TTC549 (cell line): ENCODE data around the gene CCN5.
"Not testable (repeated sequence)": the region's sequence is repeated elsewhere in the genome, so short reads cannot be mapped to it uniquely, and the experiment has no call there.

ENCODE experiments used
- FAIRE-seq: peaks from 2 replicates; lab custom pipeline; 2012; peaks lifted over from hg19 to GRCh38; lab: Jason Lieb, UNC

The CCN5 gene

DNA sequence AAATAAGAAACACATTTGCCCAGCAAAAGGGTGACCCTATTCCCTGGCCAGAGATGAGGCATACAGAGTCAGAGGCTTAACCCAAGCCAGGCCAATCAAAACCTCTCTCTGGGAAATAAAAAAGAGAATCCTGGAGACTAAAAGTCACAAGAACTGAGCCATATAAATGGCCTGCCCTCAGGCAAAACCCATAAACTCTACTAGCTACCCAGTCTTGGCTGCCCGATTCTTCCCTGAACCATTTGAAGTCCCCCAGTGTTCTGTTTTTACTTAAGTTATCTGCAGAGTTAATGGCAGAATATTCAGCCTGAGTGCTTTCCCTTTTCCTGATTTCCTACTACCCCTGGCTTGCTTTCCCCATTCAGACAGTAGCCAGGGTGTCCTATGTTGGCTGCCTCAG, 44.4 kb downstream of the CCN5 start:
- FAIRE-seq: no peak

DNA sequence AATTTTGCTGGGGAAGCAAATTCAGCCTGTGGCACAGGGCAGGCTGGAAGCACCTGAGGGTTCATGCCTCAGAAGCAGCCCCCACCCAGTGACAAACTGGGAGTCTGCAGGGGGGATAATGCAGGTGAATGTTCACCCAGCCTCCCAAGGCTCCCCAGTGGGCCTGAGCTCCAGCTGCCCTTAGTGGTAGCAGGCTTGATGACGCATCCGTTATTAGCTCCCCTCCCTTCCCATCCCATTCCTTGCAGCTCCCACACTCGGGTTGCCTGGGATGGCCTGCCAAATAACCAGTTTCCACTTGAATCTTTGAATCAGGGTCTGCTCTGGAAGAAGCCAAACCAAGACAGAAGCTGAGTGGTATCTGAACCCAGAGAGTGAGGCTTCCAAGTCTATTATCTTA, 46.3 kb downstream of the CCN5 start:
- no peak for FAIRE-seq

DNA sequence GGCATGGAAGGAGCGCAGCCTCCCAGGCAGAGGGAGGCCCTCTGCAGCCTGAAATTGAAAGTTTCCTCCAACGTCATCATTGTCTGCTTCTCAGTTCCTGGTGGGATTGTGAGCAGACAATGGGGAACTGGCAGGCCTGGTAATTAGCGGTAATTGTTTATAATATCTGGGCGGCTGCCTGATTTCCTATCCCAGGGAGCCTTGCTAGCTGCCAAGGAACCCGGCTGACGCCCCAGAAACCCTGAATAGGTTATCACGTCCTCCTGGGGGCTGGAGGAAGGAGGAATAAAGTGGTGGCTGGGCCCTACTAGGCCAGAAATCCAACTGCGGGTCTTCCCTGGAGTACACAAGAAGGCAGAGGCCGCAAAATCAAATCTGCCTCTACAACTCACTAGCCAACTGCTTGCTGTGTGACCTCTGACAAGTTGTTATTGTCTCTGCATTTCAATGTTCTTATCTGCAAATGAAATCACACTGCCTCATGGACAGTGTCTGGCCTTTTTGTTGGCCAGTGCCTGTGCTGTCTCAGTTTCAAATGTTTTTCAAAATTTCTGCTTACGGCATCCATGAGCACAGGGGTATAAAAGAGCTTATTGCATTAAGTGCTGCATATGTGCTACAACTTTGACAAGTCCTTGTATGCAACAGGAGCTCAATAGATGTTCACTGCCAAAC, 47.4 kb downstream of the CCN5 start:
- no peak for FAIRE-seq

DNA sequence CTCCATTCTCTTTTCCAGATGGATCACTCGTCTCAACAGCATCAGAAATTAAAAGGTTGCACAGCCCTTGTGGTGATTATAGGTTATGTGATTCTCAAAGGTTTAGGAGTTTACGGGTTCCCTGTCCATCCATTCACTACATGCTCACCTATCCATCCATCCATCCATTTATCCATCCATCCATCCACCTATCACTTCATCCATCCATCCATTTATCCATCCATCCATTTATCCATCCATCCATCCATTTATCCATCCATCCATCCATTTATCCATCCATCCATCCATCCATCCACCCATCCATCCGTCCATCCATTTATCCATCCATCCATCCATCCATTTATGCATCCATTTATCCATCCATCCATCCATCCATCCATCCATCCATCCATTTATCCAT, 48.6 kb downstream of the CCN5 start:
- not testable (repeated sequence) for FAIRE-seq

DNA sequence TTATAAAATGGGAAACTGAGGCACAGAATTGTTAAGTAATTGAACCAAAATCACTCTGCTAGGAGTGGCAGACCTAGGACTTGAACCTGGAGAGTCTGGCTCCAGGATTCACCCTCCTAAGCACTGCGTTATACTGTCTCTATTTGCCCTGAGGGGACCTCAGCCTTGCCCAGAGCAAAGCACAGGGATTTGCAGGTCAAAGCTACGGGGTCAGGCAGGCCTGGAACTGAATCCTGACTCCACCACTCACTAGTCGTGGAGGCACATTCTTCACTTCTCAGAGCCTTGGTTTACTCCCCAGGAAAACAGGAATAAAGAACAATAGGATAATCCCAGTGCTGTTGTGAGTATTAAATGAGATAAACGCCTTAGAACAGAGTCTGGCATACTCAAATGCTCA, 49.9 kb downstream of the CCN5 start:
- FAIRE-seq: no peak

DNA sequence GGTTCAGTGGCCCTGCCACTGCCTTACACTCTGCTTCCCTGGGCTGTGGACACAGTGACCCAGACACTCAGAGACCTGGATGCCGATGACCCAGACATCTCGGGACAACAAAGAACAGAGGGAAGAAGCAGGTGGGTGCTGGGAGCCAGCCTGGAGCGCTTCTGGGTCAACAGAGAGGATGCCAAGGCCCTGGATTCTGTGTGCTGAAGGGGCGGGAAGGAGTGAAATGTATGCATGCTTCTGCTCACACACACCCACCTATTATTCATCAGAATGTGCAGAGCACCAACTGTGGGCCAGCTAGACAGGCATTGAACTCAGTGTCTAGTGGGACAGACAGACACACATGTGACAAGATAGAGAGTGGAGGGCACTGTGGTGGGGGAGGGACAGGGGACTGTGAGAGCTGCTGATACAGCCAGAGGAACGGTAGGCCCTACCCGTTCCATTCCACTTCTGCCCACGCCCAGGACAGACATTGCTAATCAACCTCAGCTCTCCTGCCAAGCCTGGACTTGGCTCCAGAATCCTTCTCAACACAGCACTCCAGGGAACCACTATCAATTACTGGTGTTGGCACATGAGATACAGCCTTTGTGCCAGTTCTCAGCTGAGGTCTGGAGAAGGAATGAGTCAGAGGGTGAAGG, 50.7 kb downstream of the CCN5 start:
- FAIRE-seq: no peak

DNA sequence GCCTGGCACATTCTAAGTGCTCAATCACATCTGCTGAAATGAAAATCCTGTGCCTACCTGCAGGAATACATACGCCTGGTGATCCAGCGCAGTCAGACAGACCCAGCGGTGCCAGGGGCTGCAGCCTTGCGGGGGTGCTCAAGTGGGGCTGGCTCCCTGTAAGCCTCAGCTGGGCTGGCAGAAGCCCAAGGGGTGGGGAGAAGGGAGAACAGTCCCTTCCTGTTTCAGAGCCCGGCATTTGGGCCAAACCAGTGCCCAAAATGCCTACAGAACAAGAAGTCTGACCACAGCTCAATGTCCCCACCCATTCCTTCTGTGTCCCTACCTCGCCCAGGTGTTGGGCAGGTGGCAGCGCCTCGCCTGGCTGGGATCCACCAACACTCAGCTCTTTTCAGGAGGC, 53.1 kb downstream of the CCN5 start:
- FAIRE-seq: no peak

DNA sequence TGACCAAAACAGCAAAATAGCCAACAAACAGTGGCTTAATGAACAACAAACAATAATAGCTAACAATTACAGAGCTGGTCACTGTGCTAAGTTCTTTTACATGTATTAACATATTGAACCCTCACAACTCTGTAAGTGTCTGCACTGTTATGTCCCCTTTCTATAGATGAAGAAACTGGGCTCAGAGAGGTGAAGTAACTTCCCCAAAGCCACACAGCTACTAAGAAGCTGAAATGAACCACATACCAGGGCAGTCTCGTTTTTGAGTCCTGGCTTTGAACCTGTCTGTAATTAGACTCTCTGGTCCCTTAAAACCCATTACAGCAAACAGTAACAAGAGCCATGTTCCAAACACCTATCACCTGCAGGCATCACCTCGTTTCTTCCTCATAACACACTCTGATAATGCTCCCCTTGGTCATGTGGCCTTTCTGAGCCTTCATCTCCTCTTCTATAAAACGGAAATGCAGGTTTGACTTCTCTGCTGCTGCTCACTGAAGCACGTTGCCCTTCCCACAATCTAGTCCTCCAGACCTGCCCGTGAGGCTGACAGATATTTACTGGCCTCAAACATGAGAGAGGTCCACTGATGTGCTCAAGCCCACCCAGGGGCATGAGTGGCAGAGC, 53.8 kb downstream of the CCN5 start:
- FAIRE-seq: no peak

DNA sequence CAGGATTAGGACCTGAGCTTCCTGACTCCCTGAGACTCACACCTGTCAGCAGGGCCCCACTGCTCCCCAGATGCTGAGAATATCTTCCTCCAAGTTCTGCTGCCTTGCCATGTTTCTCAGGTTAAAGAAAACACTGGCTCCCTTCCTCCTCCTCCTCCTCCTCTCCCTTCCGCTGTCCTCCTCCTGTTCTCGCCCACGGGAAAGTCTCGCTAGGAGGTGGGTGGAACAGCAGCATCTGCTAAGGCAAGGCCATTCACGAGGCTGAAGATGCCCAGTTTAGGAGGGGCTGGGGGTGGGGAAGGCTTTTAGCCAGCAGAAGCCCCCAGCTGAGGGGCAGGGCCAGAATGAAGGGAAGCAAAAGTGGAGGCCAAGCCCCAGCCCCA, 54.3 kb downstream of the CCN5 start:
- FAIRE-seq: no peak

DNA sequence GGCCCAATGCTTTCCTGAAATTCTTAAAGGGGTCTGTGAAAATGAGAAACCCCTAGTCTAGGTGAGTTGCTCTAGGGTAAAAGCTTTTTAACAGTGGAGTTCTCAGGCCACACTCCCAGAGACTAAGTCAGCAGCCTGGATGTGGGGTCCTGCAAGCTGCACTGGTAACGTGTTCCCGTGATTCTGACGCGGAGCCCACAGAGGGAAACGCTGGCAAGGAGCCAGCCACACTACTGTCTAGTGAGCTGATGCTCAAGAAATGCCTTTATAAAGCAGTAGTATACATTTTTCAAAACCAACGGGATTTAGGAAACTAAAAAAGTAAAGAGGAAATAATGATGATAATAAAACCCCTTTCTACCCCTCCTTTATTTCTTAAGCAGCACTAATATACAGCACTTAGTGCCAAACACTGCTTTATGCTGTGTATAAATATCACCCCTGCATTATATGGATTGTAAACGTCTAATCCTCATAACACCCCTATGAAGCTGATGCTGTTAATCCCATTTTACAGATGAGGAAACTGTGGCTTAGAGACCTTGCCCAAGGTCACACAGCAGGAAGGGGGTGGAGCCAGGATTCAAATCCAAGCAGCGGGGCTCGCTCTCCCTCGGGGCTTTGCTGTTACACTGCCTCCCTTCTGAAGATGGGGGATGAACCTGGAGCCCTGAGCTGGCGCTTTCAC, 55.5 kb downstream of the CCN5 start:
- no peak for FAIRE-seq

DNA sequence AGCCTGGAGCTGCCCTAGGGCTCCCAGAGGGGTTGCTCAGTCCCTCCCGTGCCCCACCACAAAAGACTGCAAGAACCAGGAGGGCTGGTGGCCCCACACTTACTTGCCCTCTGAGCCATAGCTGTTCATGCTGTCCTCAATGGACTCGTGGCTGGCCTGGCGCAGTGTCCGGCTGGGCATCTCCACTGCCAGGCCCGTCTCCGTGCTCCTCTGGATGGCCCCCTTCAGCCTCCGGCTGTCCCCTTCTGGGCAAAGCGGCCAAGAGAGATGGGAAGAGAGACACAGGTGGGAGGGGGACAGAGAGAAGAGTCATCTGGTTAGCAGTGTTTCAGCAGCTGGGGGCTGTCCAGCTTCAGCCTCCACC, 56.0 kb downstream of the CCN5 start:
- FAIRE-seq: no peak

DNA sequence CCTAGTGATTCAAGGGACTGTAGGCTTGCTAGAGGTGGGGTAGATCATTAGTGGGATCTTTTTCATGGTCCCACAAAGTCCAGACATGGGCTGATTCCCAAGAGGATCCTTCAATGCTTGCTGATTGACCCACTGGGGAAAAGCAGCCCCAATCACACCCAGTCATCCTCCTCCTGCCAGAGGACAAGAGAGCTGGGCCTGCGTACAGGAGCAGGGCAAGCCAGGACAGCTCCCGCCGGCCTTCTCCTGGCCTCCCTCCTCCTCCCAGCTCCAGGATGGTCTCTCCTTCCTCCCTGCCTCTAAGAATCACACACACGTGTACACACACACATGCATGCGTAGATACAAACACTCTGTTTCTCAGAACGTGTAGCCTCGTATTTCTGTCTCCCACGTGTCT, 57.5 kb downstream of the CCN5 start:
- FAIRE-seq: no peak

DNA sequence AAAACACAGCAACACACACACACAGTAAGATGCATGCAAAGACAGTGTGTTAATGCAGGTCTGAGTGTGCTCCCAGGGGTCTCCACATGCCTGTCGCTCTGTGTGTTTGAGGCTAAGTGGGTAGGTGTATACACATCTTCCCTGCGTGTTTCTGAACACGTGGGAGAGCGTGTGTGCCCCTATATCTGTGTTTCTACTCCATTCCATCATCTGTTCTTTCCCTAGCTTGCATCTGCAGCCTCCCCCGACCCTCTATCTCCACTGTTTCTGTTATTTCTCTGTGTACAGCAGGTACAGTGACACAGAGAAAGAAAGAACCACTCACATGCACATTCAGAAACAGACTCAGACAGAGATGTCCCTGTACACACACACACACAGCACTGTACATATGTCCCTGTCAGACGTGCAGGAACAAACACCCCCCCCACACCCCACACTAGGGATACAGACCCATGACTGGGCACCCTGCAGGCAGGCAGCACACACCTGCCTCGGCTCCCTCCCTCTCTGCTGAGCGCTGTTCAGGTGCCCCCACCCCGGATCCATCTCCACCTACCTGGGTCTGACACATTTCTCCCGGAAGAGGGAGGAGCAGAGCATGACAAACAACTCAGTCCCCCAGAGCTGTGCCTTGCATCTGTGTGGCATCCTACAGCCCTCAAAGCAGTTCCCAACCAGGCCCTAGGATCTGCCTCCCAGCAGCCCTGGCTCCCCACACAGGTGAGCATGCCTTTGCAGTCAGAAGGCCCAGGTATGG, 58.1 kb downstream of the CCN5 start:
- FAIRE-seq: no peak

DNA sequence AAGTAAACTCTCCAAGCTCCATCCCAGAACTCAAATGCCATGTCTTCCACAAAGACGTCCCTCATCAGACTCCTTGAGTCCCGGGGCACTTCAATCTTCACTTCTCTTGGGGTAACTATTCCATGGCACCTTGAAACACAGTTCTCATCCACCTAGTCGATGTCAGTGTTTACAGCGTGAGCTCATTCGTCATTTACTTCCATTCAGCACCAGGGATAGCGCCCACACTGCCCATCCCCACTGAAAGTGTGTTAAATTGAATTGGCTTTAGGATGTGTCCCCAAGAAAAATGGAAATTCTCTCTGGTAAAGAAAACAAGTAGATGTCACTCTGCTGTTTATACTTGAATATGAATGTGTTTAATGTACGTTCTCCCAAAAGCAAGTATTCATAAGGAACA, 61.8 kb downstream of the CCN5 start:
- no peak for FAIRE-seq
